Measurements from ENCODE around the gene GOSR1.
"Not testable (repeated sequence)": the region's sequence is repeated elsewhere in the genome, so short reads cannot be mapped to it uniquely, and the experiment has no call there.

The GOSR1 gene

DNA sequence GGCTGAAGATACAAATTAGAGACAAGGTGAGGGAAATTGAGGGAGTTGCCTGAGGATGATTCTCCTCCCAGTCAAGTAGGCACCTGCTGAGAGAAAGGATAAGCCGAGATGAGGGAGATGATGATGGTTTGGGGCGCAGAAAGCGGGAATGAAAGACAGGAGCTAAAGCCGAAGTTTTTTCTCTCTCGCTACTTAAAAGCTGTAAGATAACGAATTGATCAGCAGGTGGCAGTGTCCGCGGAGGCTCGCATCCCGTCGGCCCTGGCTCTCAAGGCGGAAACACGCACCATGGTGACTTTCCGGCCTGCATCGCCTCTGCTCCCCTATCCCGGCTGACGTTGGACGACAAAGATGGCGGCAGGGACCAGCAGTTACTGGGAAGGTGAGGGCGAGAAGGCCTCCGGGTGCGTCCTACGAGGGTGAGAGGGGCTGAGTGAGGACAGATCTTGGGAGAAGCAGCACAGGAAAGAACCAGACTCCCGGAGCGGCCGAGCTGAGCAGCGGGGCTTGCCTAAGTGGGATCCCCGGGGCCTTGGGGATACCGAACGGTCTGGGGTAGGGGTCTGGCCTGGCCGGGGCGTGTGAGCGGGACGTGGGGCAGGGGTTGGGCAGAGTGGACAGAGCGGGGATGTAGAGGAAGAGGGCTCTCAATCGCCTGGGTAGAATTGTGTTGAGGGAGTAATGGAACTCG, at the start of gene GOSR1:
Gene GOSR1 (plus strand): TSS at position 326 of the 691 bp plus-strand sequence. CDS start 26 bp downstream, at position 352.
- Mint-ChIP-seq H3K27ac (peak within 1 kb of the TSS; percentile 97), H3K4me1 (ENCODE audit: low read depth) (peaks cover 17% of the 10 kb centered on the region), H3K9me3 (no peaks in the 10 kb centered on the region), H3K4me3 (peak within 1 kb of the TSS; percentile 94), H3K27me3 (ENCODE audit: low read depth) (no peaks in the 10 kb centered on the region), H3K36me3 (ENCODE audit: low read depth) (peaks cover 11% of the 10 kb centered on the region)
- DNase-seq (ENCODE audit: low spot score) = peak; percentile 91

GRCh38 chr17:30427611-30428010, 49.6 kb upstream of the GOSR1 start:
- no peak overlapping the region for H3K27ac Mint-ChIP-seq
- no peaks in the 10 kb centered on the region for H3K4me1 Mint-ChIP-seq (ENCODE audit: low read depth)
- no peak for DNase-seq (ENCODE audit: low spot score)
- no peaks in the 10 kb centered on the region for H3K27me3 Mint-ChIP-seq (ENCODE audit: low read depth)
- no peak overlapping the region for H3K4me3 Mint-ChIP-seq
- H3K36me3 Mint-ChIP-seq (ENCODE audit: low read depth) = peaks cover 11% of the 10 kb centered on the region
- H3K9me3 Mint-ChIP-seq = no peaks in the 10 kb centered on the region

GRCh38 chr17:30429155-30429554, 48.1 kb upstream of the GOSR1 start:
- Mint-ChIP-seq H3K4me3 (no peak overlapping the region), H3K36me3 (ENCODE audit: low read depth) (peaks cover 12% of the 10 kb centered on the region), H3K27me3 (ENCODE audit: low read depth) (no peaks in the 10 kb centered on the region), H3K4me1 (ENCODE audit: low read depth) (no peaks in the 10 kb centered on the region), H3K27ac (no peak overlapping the region), H3K9me3 (no peaks in the 10 kb centered on the region)
- DNase-seq (ENCODE audit: low spot score) = no peak

- Mint-ChIP-seq H3K36me3 (ENCODE audit: low read depth) (peaks cover 14% of the 10 kb centered on the region), H3K27me3 (ENCODE audit: low read depth) (no peaks in the 10 kb centered on the region), H3K27ac (no peak overlapping the region), H3K9me3 (no peaks in the 10 kb centered on the region), H3K4me1 (ENCODE audit: low read depth) (peaks cover 3% of the 10 kb centered on the region), H3K4me3 (no peak overlapping the region)
- DNase-seq (ENCODE audit: low spot score) = no peak
Measured at GRCh38 chr17:30433514-30433913, 43.7 kb upstream of the GOSR1 start.

DNA sequence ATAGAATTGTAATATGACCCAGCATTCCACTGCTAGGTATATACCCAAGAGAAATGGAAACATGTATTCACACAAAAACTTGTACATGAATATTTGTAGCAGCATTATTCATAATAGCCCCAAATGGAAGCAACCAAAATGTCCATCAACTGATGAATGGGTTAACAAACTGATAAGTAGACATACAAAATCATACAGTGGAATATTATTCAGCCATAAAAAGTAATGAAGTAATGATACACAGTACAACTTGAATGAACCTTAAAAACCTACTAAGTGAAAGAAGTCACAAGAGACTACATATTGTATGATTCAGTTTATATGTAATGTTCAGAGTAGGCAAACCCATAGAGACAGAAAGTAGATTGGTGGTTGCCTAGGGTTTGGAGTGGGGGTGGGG, 40.5 kb upstream of the GOSR1 start:
- no peaks in the 10 kb centered on the region for H3K9me3 Mint-ChIP-seq
- H3K27me3 Mint-ChIP-seq (ENCODE audit: low read depth) = no peaks in the 10 kb centered on the region
- H3K4me3 Mint-ChIP-seq = no peak overlapping the region
- H3K4me1 Mint-ChIP-seq (ENCODE audit: low read depth) = peaks cover 3% of the 10 kb centered on the region
- H3K27ac Mint-ChIP-seq = no peak overlapping the region
- no peak for DNase-seq (ENCODE audit: low spot score)
- H3K36me3 Mint-ChIP-seq (ENCODE audit: low read depth) = peaks cover 14% of the 10 kb centered on the region

GRCh38 chr17:30443721-30444120, 33.5 kb upstream of the GOSR1 start:
- Mint-ChIP-seq H3K27me3 (ENCODE audit: low read depth) (no peaks in the 10 kb centered on the region), H3K36me3 (ENCODE audit: low read depth) (peaks cover 22% of the 10 kb centered on the region), H3K9me3 (no peaks in the 10 kb centered on the region), H3K27ac (no peak overlapping the region), H3K4me1 (ENCODE audit: low read depth) (peaks cover 2% of the 10 kb centered on the region), H3K4me3 (no peak overlapping the region)
- no peak for DNase-seq (ENCODE audit: low spot score)

- not testable (repeated sequence) for H3K27me3 Mint-ChIP-seq (ENCODE audit: low read depth); DNase-seq (ENCODE audit: low spot score); H3K4me1 Mint-ChIP-seq (ENCODE audit: low read depth); H3K9me3 Mint-ChIP-seq; H3K27ac Mint-ChIP-seq; H3K4me3 Mint-ChIP-seq
- H3K36me3 Mint-ChIP-seq (ENCODE audit: low read depth) = peaks cover 29% of the 10 kb centered on the region
Measured at GRCh38 chr17:30446640-30447039, 30.6 kb upstream of the GOSR1 start.

DNA sequence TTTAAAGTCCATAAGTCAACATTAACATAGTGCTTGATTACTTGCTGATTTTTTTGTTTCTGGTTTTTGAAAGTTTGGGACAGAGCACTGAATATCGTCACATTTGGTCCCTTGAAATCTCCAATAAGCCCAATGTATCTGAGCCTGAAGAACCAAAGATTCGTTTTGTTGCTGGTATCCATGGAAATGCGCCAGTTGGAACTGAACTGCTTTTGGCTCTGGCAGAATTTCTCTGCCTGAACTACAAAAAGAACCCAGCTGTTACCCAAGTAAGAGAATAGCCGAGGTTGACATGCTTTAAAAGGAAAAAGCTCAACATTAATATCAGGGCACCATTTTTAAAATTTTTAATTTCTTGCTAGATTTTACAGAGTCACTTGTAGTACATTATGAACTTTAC, 27.7 kb upstream of the GOSR1 start:
- no peak for DNase-seq (ENCODE audit: low spot score)
- peaks cover 37% of the 10 kb centered on the region for H3K36me3 Mint-ChIP-seq (ENCODE audit: low read depth)
- H3K27ac Mint-ChIP-seq = no peak overlapping the region
- no peaks in the 10 kb centered on the region for H3K27me3 Mint-ChIP-seq (ENCODE audit: low read depth)
- no peaks in the 10 kb centered on the region for H3K9me3 Mint-ChIP-seq
- no peak overlapping the region for H3K4me3 Mint-ChIP-seq
- peaks cover 2% of the 10 kb centered on the region for H3K4me1 Mint-ChIP-seq (ENCODE audit: low read depth)

DNA sequence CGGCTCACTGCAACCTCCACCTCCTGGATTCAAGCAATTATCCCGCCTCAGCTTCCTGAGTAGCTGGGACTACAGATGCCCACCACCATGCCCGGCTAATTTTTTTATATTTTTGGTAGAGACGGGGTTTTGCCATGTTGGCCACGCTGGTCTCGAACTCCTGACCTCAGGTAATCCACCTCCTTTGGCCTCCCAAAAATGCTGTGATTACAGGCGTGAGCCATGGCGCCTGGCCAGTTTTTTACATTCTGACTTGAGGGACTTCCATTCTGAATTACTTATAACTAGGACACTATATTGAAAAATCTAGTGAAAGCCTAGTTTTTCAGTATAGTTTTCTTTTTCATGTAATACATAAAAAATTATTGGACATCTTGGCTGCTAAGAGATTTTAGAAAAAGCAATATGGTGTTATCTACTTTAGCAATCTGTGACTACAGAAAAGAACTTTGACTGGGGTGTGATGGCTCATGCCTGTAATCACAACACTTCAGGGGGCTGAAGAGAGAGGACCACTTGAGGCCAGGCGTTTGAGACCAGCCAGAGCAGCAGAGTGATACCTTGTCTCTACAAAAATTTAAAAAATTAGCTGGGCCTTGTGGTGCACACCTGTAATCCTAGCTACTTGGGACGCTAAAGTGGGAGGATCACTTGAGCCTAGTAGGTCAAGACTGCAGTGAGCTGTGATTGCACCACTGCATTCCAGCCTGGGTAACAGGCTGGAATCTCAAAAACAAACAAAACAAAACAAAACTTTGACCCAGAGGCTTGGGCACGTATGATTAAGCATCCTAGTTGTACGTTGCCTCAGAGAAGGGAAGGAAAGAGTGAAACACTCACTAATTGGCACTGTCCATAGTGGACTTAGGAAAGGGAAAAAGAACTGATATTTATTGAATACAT, 26.8 kb upstream of the GOSR1 start:
- Mint-ChIP-seq H3K9me3 (no peaks in the 10 kb centered on the region), H3K27me3 (ENCODE audit: low read depth) (no peaks in the 10 kb centered on the region), H3K27ac (no peak overlapping the region), H3K4me3 (no peak overlapping the region), H3K36me3 (ENCODE audit: low read depth) (peaks cover 37% of the 10 kb centered on the region), H3K4me1 (ENCODE audit: low read depth) (peaks cover 2% of the 10 kb centered on the region)
- no peak for DNase-seq (ENCODE audit: low spot score)

DNA sequence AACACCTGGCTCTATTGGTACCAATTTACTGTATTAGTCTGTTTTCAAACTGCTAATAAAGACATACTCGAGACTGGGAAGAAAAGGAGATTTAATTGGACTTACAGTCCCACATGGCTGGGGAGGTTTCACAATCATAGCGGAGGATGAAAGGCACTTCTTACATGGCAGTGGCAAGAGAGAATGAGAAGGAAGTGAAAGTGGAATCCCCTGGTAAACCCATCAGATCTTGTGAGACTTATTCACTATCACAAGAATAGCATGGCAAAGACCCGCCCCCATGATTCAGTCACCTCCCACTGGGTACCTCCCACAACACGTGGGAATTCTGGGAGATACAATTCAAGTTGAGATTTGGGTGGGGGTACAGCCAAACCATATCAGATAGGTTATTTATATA, 22.6 kb upstream of the GOSR1 start:
- H3K27ac Mint-ChIP-seq = no peak overlapping the region
- peaks cover 38% of the 10 kb centered on the region for H3K36me3 Mint-ChIP-seq (ENCODE audit: low read depth)

GRCh38 chr17:30458371-30458770, 18.8 kb upstream of the GOSR1 start:
- peaks cover 26% of the 10 kb centered on the region for H3K36me3 Mint-ChIP-seq (ENCODE audit: low read depth)
- H3K27ac Mint-ChIP-seq = no peak overlapping the region
- DNase-seq (ENCODE audit: low spot score) = no peak
- H3K27me3 Mint-ChIP-seq (ENCODE audit: low read depth) = no peaks in the 10 kb centered on the region
- no peak overlapping the region for H3K4me3 Mint-ChIP-seq
- no peaks in the 10 kb centered on the region for H3K4me1 Mint-ChIP-seq (ENCODE audit: low read depth)
- no peaks in the 10 kb centered on the region for H3K9me3 Mint-ChIP-seq

More for the DNA sequence above, 22.6 kb upstream of the GOSR1 start:
- Mint-ChIP-seq H3K9me3 (no peaks in the 10 kb centered on the region), H3K4me1 (ENCODE audit: low read depth) (no peaks in the 10 kb centered on the region), H3K27me3 (ENCODE audit: low read depth) (no peaks in the 10 kb centered on the region), H3K4me3 (no peak overlapping the region)
- no peak for DNase-seq (ENCODE audit: low spot score)

DNA sequence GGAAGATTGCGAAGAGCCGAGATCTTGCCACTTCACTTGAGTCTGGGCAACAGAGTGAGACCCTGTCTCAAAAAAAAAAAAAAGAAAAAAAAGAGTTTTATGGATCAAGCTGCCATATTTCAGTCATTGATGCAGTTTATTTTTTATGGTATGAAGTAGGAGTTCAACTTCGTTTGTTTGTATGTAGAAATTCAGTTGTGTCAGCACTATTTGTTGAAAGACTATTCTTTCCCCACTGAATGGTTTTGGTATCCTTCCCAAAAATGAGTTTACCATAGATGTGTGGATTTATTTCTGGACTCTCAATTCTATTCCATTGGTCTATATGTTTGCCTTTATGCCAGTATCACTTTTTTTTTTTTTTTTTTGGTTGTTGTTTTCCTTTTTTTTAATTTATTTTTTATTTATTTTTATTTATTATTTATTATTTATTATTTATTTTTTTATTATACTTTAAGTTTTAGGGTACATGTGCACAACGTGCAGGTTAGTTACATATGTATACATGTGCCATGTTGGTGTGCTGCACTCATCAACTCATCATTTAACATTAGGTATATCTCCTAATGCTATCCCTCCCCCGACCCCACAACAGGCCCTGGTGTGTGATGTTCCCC, 18.3 kb upstream of the GOSR1 start:
- H3K36me3 Mint-ChIP-seq (ENCODE audit: low read depth) = peaks cover 26% of the 10 kb centered on the region
- H3K27me3 Mint-ChIP-seq (ENCODE audit: low read depth); H3K4me1 Mint-ChIP-seq (ENCODE audit: low read depth); H3K27ac Mint-ChIP-seq; H3K9me3 Mint-ChIP-seq; DNase-seq (ENCODE audit: low spot score); H3K4me3 Mint-ChIP-seq: not testable (repeated sequence)

DNA sequence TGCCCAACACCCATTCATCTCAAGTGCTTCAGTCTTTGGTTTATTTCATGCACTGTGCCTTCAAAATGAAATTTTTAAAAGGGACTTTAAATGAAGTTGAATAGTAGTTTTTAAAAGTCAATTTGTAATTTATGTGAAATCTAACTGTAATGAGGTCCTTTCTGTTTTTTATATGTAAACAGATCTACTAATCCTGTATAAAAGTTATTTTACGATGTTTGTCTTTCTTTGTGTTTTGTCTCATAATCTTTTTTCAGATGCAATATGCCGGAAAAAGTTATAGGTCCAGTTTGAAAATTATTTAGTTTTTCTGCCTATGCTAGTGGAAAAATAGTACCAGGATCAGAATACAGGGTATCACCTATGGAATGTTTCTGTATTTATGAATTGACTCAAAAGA, 8.7 kb upstream of the GOSR1 start:
- H3K4me1 Mint-ChIP-seq (ENCODE audit: low read depth) = no peaks in the 10 kb centered on the region
- no peaks in the 10 kb centered on the region for H3K27me3 Mint-ChIP-seq (ENCODE audit: low read depth)
- H3K4me3 Mint-ChIP-seq = no peak overlapping the region
- DNase-seq (ENCODE audit: low spot score) = no peak
- H3K9me3 Mint-ChIP-seq = no peaks in the 10 kb centered on the region
- no peaks in the 10 kb centered on the region for H3K36me3 Mint-ChIP-seq (ENCODE audit: low read depth)
- H3K27ac Mint-ChIP-seq = no peak overlapping the region

DNA sequence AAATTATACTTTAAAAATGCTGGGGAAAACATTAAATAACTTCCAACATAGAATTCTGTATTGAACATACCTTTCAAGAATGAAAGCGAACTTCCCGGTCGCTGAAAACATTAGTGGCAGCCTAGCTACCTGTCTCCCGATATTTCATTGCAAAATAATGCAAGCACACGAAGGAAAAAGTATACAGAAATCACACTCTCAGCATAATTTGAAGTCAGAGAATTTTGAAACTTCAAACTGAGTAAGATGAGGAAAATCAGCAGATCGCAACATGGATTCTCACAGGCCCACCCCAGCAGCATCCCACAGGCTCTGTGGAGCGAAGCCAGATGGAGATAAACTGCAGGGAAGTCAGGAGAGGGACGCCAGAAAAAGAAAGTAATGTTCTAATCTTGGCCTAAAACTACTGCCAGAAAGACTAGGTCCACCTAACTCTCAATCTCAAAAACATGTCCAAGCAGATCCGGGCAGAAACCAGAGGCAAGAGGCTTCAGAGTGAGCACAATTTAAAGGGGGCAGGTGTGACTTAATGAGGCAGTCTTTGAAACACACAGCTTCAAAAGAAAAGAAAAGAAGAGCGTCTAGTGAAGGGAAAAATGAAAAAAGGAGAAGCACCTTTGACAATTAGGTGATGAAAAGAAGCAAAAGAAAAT, 4.8 kb upstream of the GOSR1 start:
- H3K4me1 Mint-ChIP-seq (ENCODE audit: low read depth) = peaks cover 8% of the 10 kb centered on the region

More for the DNA sequence above, 4.8 kb upstream of the GOSR1 start:
- DNase-seq (ENCODE audit: low spot score) = no peak
- no peaks in the 10 kb centered on the region for H3K9me3 Mint-ChIP-seq
- no peak overlapping the region for H3K27ac Mint-ChIP-seq
- no peak overlapping the region for H3K4me3 Mint-ChIP-seq
- H3K27me3 Mint-ChIP-seq (ENCODE audit: low read depth) = no peaks in the 10 kb centered on the region
- peaks cover 2% of the 10 kb centered on the region for H3K36me3 Mint-ChIP-seq (ENCODE audit: low read depth)

Data from T-helper 2 cell treated with Interferon-gamma antibody and Interleukin-4, amounts not matched to agents 5 μg/mL and 100 μg/mL, for 36 hours (primary cell).